Posterior vena cava (tissue), 2 donors: ENCODE data around the gene FNIP1. TPM values are rescaled to one million over a fixed set of nuclear protein-coding genes. Genes with fewer than 3 reads are reported as not detected.
"Not testable (repeated sequence)": the region's sequence is repeated elsewhere in the genome, so short reads cannot be mapped to it uniquely, and the experiment has no call there.

ENCODE experiments used
- DNase-seq: peaks from one replicate; pipeline ENCODE4 v3.0.0-alpha.2; 2020; ENCODE audit warnings: low spot score
- intact Hi-C, 2 donors: fragments of 100-400 bp; cut with DNase I; formaldehyde crosslinking; loops; one replicate each; pipeline versions ENCODE4 v1.14.1 to v1.14.2; 2022 to 2023
- total RNA-seq, 2 donors: library from RNA; stranded (reverse); fragmentation: NEBNext Ultra II Directional; extraction: Animal tissue kit (Norgen Biotek cat#: 25700); gene quantifications; one replicate each; pipeline ENCODE4 v1.2.1, GENCODE V29; 2021
- donor health status: DM: yes; HTN: yes; CAD: no.
- donor health status: DM: yes; HTN: yes; CAD: no.

Gene FNIP1
- total RNA-seq, 2 donors from 2014 or later: 34.1 to 39.5 TPM

- intact Hi-C loops: no loop called here
- DNase-seq: no peak
Observed at GRCh38 chr5:131758520-131758900, 38.3 kb downstream of the FNIP1 start.

- no peak for DNase-seq
Observed at GRCh38 chr5:131757830-131758519, 38.8 kb downstream of the FNIP1 start.

DNA sequence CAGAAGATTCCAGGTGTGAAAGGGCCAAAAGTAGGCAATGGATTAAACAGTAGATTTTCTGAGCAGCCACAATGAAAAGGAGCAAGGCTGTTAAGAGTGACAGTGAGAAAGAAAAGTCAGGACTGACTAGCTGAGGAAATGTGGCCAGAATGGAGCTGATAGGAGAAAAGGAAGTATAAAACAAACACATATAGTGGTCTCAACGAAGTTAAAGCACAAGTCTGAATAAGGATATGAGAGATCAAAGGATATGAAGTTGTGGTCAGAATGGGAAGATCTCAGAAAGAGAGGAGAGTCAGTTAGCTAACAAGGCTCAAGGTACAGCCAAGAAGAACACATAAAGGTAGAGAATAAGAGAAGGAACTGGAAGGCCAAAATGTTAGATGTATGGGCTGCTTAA lies 39.9 kb downstream of the FNIP1 start:
- no peak for DNase-seq
- intact Hi-C loops: no loop called here

More at GRCh38 chr5:131757830-131758519, 38.8 kb downstream of the FNIP1 start:
- intact Hi-C loops: no loop called here

DNA sequence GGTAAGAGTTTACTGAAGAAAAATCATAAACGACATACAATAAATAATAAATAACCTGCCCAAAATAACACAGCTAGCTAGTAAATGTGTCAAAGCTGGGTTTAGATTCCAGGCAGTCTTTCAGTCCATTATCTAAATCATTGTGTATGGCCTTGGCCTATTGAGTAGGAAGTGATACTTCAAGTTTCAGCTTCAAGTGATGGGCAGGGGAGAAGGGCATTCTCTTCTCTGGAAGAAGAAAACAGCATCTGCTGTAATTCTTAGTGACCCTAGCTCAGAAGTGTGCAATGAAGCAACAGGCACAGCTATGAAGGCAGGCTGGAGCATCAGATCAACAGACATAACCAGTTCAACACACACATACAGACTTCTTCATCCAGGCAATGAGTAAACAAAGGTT lies 42.5 kb downstream of the FNIP1 start:
- DNase-seq: no peak
- intact Hi-C loops: no loop called here

DNA sequence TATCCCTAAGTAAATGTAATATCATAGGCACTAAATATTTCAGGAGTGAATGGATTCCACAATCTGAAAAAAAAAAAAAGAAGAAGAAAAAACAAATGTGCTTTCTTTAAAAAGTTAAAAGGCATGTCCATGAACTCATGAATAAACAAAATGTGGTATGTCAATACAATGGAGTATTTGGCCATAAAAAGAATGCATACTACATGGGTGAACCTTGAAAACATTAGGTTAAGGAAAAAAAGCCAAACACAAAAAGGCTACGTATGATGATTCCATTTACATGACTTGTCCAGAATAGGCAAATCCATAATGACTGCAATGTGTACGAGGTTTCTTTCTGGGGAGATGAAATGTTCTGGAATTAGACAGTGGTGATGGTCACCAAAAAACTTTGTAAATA lies 45.3 kb downstream of the FNIP1 start:
- no peak for DNase-seq
- intact Hi-C loops: no loop called here

DNA sequence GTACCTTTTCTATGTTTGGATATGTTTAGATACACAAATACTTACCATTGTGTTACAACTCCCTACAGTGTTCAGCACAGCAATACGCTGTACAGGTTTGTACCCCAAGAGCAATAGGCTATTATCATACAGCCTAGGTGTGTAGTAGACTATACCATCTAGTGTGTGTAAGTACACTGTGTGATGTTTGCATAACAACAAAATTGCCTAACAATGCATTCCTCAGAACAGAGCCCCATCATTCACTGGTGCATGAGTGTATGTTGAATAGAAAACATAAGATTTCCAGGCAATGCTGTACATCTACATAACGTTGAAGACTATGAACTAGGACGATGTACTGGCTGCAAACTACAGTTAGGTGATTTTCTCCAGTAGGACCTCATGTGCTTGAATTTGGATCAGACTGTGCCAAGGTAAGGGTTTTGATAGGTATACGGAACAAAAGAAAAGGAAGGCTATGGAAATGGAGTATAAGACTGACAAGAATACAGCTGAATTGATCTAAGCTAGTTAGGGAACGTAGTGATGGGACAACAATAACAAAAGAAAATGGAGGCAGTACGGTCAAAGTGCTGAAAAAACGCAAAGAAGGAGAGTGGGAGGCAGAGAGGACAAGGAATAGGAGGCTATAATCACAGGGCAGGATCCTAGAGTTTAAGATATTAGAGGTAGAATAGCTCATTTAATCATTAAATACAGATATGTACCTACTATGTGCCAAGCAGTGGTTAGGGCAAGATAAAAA lies 46.9 kb downstream of the FNIP1 start:
- intact Hi-C loops: no loop called here
- DNase-seq: no peak

- no peak for DNase-seq
- intact Hi-C loops: no loop called here
Observed at GRCh38 chr5:131749138-131749537, 47.7 kb downstream of the FNIP1 start.

- DNase-seq: no peak
- intact Hi-C loops: no loop called here
Observed at GRCh38 chr5:131747180-131748105, 49.4 kb downstream of the FNIP1 start.

GRCh38 chr5:131746423-131746822 lies 50.4 kb downstream of the FNIP1 start:
- no peak for DNase-seq
- intact Hi-C loops: no loop called here

DNA sequence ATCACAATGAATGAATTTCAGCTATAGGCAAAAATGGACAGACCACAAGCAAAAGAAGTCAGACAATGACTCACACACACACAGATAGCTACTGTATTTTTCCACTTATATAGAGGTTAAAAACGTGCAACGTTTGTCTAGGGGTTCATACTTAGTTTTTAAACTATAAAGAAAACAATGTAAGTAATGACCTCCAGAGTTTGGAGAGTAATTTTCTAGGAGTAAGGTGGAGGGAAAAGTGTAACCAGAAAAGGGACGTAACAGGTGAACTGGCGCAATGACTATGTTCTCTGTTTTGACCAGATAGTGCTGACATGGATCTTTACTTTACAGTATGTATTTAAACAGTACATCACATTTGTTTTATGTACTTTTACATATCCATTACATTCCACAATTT lies 51.1 kb downstream of the FNIP1 start:
- intact Hi-C loops: loop anchor here in 1 of 2 donors (2.0 kb wide), 1 partner anchor 61 kb away; no protein-coding TSS in a partner anchor
- no peak for DNase-seq

DNA sequence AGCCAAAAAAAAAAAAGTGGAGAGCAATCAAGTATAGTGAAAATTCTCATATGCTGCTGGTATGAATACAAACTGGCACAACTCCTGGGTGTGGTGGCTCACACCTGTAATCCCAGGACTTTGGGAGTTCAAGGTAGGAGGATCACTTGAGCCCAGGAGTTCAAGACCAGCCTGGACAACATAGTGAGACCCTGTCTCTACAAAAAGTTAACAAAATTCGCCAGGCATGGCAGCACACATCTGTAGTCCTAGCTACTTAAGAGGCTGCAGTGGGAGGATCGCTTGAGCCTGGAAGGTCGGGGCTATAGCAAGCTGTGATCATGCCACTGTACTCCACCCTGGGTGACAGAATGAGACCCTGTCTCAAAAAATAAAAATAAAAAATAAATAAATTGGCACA lies 51.7 kb downstream of the FNIP1 start:
- no peak for DNase-seq
- intact Hi-C loops: loop anchor here in 1 of 2 donors (2.0 kb wide), 1 partner anchor 62 kb away; no protein-coding TSS in a partner anchor

DNA sequence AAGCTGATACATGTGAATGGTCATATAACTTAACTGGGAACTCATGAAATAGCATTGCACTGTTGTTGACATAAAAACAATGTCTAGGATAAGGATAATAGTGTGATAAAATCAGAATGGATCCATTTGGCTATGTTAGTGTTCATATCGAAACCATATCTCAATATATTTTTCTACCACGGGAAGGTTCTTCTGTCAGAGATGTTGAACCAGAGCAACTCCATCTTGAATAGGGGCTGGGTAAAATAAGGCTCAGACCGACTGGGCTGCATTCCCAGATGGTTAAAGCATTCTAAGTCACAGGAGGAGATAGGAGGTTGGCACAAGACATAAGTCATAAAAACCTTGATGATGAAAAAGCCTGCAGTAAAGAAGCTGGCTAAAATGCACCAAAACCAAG lies 56.3 kb downstream of the FNIP1 start:
- DNase-seq: no peak
- intact Hi-C loops: no loop called here

DNA sequence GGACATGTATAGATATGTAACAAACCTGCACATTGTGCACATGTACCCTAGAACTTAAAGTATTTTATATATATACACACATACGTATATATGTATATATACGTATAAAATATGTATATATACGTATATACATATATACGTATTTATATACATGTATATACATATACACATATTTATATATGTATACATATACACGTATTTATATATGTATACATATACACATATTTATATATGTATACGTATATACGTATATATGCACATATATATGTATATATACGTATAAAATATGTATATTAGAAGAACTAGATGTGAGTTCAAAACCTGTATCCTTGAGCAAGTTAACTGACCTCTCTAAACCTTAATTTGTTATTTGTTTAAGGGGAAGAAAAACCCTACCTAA lies 61.4 kb downstream of the FNIP1 start:
- DNase-seq: no peak
- intact Hi-C loops: no loop called here

DNA sequence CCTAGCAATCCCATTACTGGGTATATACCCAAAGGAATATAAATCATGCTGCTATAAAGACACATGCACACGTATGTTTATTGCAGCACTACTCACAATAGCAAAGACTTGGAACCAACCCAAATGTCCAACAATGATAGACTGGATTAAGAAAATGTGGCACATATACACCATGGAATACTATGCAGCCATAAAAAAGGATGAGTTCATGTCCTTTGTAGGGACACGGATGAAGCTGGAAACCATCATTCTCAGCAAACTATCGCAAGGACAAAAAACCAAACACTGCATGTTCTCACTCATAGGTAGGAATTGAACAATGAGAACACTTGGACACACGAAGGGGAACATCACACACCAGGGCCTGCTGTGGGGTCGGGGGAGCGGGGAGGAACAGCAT lies 61.9 kb downstream of the FNIP1 start:
- DNase-seq, intact Hi-C loops: not testable (repeated sequence)

DNA sequence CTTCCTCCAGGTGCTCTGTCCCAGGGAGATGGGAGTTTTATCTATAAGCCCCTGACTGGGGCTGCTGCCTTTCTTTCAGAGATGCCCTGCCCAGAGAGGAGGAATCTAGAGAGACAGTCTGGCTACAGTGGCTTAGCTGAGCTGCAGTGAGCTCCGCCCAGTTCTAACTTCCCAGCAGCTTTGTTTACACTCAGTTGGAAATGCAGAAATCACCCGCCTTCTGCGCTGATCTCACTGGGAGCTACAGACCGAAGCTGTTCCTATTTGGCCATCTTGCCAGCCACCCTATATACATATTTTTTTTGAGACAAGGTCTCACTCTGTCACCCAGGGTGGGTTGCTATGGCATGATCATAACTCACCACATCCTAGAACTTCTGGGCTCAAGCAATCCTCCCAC lies 67.5 kb downstream of the FNIP1 start:
- intact Hi-C loops, DNase-seq: not testable (repeated sequence)

GRCh38 chr5:131724089-131724488 lies 72.7 kb downstream of the FNIP1 start:
- intact Hi-C loops, DNase-seq: not testable (repeated sequence)

- intact Hi-C loops: no loop called here
Observed at GRCh38 chr5:131720714-131721113, 76.1 kb downstream of the FNIP1 start.

DNA sequence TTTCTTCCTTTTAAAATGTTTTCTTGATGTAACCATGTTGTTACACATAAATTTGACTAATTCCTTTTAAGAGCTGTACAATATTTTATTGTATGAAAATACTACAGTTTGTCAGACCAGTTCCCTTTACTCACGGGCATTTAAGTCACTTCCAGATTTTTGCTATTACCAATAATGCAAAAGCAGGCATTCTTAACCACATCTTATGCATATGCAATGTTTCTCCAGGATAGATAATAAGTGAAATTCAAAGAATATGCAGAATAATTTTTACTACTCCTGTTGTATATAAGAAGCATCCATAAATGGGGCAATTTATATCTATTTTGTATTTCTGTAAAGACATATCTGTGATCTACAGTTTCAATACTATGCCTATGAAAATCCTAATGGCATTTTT lies 77.3 kb downstream of the FNIP1 start:
- DNase-seq: no peak
- intact Hi-C loops: no loop called here

More at GRCh38 chr5:131720714-131721113, 76.1 kb downstream of the FNIP1 start:
- DNase-seq: no peak

- DNase-seq: no peak
- intact Hi-C loops: no loop called here
Observed at GRCh38 chr5:131718487-131719014, 78.3 kb downstream of the FNIP1 start.
